Activated naive CD8-positive, alpha-beta T cell treated with anti-CD3 and anti-CD28 coated beads, Interleukin-2, amount 50 U/mL, for 16 hours (primary cell): ENCODE data around the gene GSAP.
"Not testable (repeated sequence)": the region's sequence is repeated elsewhere in the genome, so short reads cannot be mapped to it uniquely, and the experiment has no call there.

Experiments used
- DNase-seq: peaks from one replicate; pipeline ENCODE4 v3.0.0-alpha.2; 2020; ENCODE audit warnings: low read depth, low spot score

Gene GSAP

DNA sequence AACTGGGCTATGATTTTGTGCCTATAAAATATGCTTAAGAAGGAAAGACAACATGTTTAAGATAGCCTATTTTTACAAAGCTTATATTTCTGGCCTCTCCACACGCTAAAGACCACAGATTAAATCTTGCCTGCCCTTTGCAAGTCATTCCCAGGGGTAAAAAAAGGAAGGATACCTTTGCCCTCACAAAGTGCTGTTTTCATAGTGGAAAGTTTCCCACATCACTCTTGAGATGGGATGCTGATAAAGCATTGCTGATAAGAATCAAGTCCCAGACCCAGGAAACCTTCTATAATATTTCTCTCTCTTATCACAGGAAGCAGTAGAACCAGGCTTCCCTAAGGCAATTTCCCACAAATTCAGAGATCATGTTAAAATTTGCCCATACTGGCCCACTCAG, 56.5 kb downstream of the GSAP start:
- no peak for DNase-seq

DNA sequence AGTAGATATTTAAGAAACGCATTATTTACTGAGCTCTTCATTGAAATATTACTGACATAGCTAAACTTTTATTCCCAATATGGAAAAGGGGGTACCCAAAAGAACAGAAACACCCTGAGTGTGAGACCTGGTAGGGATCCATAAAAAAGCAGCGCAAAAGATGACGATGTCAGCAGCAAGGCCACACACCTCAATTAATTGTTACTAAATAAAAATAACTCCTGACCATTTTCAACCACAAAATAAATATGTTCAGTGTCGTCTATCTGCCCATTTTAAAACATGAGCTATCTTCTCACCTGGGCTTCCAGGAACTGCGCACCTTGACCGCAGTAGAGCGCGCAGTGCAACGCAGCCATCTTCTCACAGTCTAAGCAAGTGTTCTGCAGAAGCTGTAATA, 61.2 kb downstream of the GSAP start:
- no peak for DNase-seq

DNA sequence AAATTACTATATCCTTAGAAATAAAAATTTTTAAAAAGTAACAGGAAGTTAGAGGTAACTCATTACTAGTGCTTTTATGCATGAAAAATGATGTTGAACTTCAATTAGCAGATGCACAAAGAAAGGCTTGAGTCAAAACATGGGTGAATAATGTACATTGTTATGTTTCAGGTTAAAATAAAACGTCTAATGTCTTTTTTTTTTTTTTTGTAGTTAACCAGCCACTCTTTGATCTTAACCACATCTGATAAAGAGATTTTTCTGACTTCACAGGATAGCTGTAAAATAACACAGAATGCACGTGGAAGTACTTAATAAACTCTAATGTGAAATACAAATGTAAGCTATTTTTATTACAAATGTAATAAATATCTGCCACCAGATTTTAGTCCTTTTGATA, 61.7 kb downstream of the GSAP start:
- no peak for DNase-seq

DNA sequence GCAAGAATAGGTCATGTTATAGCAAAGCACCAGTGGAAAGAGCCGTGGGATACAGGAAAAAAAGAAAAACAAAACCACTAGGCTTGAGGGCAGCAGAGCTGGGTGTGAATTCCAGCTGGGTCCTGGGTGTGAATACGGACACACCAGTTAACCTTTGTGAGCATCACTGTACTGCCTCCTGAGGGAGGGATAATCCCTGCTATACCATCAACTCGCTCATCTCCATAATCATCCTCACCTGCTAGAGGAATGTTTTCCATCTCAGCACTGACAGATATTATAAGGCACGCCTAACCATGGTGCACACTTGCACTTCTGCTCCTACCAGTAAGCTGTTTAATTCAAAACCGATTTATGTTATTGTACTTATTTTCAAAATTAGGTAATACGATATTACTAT, 62.2 kb downstream of the GSAP start:
- DNase-seq: no peak

DNA sequence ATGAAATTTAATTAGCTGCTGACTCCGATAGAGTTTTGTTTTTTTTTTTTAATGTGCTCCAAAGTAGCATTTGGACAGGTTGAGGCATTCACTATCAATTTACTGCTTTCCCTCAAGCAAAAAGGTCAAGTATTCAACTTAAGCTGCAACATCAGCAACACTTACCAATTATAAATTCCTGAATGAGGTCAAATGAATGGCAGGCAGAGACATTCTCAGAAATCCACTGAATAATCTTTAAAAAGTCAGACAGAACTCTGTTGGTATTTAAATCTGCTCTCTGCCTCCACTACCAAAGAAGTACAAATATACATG, 62.8 kb downstream of the GSAP start:
- DNase-seq: no peak

DNA sequence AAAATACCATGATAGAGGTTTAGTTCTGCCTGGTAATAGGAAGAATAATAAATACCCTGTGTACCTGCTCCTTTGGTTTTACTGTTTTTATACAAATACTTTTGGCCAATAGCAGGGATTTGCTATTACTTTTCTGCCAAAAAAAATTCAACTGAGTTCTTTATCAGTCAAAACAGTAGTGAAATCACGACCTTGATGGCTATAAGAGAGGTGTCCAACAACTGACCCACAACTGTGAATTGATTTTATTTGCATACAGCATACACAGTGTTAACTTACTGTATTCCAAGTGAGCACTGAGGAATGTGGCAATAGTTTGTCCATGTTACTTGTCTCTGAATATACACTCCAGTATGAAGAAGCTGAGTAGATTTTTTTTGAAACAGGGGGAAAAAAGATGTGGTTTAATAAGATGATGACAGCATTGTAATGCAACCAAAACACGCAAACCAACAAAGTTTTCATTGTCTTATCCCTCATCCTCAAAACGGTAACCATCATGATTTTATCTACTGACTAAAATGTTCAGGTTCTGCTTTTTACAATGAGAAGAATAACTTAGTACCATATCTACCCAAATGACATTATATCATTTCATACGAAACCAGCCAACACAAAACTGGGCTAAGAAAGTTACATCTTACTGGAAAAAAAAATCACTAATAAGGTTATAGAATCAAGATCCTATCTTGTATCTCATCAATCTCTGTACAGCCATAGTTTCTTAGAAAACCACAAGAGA, 63.3 kb downstream of the GSAP start:
- no peak for DNase-seq

DNA sequence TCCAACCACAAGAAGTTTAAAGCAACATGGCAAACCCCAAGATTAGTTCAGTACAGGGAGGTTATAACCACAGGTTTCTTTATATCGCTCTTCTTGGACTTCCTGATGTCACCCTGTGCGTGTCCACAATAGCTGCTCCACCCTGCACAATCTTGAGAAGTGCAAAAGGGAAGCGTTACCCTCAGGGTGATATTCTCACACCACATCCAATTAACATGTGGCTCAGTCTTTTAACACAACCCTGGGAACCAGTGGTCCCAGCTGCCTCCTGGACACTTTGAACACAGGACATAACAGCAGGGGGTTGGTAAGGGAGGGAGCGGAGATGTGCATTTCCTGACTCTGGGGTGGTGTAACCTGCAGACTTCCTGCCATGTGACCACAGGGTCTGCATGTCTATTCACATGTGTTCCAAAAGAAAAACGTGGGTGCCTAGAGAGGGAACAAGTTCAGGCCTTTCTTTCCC, 64.6 kb downstream of the GSAP start:
- DNase-seq: no peak

DNA sequence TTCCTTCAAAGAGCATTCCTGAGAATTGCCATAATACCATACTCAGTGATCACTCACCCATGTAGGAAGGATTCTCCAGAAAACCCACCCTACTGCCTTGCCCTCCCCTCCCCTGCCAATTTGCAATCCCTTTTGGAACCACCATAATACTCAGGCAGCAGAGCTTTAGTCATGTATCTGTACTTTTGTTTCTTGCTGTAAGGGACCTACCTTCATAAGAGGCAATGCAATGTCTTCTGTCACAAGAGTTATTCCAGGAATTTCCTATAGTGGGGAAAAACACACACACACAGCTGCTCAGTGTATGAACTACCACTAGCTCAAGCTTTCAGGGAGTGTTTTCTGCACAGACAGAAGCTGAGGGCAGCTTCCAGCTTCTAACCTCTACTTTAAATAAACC, 67.0 kb downstream of the GSAP start:
- no peak for DNase-seq

DNA sequence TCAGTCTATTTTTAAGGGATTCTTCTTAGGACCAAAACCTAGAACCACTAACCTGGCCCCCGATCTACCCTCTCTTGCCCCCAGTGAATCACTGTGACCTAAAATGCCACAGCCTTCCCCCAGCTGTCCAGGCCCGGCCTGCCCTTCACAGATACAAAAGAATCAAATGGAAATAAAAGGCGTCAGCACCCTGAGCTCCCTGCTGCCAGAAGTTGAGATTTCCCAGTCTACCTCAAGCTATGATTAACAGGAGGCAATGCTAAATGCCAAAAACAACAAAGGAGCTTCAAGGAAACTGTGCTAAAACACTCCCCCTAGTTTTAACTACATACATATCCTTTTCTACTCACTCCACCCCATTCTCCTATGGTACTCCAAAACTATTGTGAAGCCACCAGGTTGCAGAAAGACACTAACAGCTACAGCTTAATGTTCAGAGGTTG, 67.8 kb downstream of the GSAP start:
- DNase-seq: no peak

DNA sequence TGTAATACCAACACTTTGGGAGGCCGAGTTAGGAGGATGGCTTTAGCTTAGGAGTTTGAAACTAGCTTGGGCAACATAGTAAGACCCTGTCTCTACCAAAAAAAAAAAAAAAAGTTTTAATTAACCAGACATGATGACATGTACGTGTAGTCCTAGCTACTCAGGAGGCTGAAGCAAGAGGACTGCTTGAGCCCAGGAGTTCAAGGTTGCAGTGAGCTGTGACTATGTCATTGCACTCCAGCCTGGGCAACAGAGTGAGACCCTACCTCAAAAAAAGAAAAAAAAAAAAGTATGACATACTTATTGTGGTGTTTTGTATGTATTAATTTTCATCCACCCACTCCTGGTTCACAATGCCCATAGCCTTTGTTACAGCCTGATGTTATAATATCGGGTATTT, 69.7 kb downstream of the GSAP start:
- no peak for DNase-seq

DNA sequence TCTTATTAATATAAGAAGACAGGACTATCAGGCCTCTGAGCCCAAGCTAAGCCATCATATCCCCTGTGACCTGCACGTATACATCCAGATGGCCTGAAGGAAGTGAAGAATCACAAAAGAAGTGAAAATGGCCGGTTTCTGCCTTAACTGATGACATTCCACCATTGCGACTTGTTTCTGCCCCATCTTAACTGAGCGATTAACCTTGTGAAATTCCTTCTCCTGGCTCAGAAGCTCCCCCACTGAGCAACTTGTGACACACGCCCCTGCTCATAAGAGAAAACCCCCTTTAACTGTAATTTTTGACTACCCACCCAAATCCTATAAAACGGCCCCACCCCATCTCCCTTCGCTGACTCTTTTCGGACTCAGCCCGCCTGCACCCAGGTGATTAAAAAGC, 70.7 kb downstream of the GSAP start:
- not testable (repeated sequence) for DNase-seq

DNA sequence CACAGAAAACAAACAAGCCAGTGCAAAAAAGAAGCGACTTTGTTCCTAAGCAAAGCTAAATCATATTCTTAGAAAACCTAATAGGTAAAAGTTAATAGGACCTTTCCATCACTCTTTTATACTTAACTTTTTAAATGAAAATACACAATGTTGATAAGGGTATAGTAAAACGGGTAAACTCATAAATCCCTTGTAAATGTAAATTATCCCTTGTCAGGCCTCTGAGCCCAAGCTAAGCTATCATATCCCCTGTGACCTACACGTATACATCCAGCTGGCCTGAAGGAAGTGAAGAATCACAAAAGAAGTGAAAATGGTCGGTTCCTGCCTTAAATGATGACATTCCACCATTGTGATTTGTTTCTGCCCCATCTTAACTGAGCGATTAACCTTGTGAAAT, 76.4 kb downstream of the GSAP start:
- DNase-seq: no peak

DNA sequence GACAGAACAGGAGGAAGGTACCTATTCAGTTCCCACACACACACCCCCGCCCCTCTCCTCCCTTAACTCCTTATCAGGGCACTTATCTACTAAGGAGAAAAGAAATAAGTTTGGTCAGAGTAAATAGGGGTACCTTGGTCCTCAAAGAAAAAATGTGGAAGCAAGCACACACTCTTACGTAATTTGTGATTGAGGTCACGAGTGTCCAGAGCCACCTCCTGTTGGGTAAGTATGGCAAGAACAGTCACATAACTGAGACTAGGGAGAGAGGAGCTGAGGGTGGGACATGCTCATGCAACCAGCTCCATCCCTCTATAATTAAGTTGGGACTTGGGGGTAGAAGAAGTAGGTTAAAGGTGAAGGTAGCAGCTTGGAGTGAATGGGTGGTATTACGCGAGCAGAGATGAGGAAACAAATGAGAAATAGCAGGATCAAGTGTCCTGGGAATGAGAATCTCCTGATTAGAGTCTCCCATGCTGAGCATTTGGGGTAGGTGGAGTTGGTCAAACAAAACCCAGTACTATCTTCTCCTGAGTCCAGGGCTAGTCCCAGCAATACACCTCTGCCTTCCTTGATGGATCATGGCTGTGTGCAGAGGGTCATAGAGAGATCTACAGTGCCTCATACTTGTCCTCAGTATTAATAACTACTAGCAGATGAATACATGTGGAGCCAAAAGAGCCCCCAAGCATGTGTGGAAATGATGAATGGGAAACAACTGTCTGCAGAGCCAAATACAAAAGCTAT, 77.1 kb downstream of the GSAP start:
- DNase-seq: no peak

DNA sequence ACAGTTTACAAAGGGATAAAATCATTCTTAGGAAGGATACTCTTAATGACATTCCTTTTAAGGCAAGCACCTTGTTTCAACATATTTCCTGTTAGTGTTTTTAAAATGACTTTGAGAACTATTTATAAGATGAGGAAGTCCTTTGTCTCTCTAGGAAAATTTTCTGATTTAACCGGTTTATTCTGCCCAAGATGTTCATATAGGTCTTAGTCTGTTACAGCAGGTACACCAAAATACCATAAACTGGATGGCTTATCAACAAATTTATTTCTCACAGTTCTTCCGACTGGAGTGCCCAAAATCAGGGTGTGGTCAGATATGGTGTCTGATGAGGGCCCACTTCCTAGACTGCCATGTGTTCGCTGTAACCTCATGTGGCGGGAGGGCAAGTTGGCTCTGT, 77.9 kb downstream of the GSAP start:
- DNase-seq: no peak

DNA sequence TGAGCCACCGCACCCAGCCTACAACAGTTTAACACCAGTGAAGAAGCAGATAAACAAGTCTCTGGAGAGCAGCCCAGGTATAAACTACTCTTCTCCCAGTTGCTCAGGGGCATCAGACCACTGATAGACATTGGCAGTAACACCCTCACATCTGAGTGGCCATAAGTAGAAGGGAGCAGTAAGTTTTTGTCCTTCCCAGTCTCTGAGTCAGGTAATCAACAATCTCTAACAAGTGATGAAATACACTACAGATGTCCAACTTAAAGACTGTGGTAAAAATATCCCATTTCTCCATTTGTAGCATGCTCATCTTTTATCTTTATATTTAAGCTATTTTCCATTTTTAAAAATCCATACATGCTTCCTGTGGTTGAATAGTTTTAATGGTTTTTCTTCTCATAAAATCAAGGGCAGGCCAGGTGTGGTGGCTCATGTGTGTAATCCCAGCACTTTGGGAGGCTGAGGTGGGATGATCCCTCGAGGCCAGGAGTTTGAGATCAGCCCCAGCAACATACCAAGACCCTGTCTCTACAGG, 78.6 kb downstream of the GSAP start:
- DNase-seq: no peak

DNA sequence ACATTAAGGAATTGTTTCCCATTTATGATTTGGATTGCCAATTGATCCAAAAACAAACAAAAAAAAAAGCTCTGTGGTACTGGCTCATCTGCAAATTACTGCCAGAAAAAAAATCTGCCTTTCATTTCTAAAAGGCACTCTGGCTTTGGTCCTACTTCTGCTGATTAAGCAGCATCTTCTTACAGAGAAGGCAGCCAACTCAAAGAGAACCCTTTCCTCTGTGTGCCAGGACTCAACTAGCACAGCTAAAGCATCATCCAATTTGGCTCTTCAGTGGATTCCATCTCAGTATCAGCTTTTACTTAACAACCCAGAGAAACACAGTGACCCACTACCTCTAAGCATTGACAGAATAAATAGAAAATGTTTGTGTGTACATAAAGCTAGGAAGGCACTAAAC, 80.6 kb downstream of the GSAP start:
- no peak for DNase-seq

DNA sequence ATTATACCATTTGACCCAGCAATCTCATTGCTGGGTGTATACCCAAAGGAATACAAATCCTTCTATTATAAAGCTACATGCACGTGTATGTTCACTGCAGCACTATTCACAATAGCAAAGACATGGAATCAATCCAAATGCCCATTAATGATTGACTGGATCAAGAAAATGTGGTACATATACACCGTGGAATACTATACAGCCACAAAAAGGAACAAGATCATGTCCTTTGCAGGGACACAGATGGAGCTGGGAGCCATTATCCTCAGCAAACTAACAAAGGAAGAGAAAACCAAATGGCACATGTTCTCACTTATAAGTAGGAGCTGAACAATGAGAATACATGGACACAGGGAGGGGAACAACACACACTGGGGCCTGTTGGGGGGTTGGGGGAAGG, 82.1 kb downstream of the GSAP start:
- DNase-seq: not testable (repeated sequence)

DNA sequence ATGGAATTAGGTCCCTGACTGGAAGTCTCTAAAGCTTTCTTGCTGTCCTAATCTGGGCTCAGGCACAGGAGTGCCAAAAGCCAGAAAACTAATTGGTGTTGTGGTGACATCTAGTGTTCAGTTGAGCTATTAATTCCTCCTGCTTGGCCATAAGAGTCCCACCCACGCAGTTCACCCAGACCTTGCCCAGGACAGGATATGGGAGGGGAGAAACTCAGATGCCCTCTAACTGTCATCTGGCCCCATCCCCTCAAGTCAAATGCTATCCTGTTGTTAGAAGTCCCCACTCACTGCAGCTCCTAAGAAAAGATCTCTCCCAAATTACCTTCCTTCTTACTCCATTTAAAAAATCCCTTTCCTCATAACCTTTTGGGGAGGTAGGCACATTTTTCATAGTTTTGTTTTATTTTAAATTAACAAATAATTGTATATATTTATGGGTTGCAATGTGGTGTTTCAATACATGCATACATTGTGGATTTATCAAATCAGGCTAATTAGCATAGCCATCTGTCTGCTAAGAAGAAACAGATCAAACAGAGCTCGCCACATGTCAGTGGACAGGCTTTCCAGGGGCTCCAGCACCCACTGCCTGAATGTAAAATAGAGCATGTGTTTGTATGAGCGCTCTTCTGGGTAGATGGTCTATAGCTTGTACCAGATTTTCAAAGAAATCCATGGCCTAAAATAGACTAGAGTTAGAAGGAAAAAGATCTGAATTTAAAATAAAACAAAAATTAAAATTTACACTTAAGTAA, 84.0 kb downstream of the GSAP start:
- no peak for DNase-seq

DNA sequence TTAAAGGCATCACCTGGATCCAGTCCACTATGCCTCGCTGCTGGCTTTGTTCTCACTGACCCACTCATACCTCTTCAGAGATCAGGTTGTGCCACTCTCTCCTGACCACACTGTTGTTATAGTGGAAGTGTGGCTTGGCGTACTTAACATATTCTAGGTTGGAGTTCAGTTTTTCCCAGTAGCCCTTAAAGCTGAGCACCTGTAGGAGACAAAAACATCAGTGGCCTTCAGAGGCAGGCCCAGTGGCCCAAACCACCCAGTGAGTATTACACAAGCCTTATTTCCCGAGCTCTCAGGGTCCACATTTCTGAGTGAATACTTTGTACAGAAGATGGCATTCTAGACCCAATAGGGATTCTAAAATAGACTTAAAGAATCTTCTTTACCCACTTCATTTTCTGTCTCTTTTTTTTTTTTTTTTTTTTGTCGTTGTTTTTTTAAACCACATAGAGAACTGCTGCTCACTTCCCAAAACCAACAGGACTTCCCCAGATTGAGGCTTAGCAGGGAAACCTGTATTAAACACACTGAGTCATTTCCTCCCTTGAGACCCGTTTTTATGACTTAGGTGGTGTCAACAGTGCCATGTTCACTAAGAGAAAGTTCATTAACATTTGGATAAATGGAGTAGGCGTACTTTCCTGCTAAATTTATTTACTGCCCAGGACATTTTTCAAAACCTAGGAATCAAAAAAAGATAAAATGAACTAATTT, 85.8 kb downstream of the GSAP start:
- DNase-seq: no peak

DNA sequence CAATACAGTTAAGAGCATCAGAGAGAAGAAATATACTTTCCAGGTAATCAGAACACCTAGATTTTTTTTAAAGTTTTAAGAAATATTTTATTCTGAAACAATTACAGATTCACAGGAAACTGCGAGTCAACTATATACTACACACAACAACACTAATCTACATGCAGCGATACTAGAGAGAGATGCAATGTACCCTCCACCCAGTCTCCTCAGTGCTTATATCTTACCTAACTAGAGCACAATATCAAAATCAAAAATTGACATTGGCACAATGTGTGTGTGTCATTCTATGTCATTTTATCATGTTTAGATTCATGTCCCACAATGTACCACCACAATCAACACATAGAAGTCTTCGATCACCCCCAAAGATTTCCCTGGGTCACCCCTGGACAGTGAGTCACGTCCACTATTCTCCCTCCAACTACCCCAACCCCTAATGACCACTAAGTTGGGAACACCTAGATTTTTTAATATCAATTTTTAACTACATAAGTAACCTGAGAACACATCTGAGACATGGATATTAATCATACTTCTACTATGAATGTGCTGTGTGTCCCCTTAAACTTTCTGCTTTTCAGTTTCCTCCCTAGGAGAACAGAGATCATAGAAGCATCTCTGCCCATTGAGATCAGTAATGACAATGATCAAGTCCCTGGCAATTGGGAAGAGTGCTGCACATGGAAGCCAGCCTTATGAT, 86.5 kb downstream of the GSAP start:
- DNase-seq: no peak

DNA sequence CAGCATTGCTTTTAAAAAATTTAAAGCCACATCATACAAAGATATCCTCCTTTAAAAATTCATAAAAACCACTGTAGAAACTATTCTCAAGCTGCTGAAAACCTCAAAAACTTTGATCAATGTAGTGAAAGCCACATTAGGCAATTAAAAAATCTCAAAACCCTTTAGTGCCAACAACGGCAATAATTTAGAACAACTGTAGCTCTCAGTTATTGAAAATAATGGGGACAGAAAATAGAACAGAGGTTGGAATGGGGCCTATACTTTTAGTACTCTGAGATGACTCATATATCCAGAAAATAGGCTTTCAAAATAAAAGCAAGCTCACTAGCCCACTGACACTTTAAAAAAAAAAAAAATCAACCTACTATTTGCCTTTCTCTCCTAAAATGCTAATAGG, 87.5 kb downstream of the GSAP start:
- DNase-seq: no peak
